Tibial nerve (tissue), 4 donors: Measurements from ENCODE around the gene BTBD6.

Experiments
- EP300 ChIP-seq, 2 donors: sonication (generic); formaldehyde crosslinking; IDR thresholded peaks; one replicate each; pipeline ENCODE4 v1.6.1; 2017; ENCODE audit warnings: antibody characterized with exemption in 2 of 2, mild to moderate bottlenecking in 1 of 2
- POLR2A ChIP-seq, 2 donors: fragments of 450-650 bp; IDR thresholded peaks; one replicate each; pipeline ENCODE4 v1.6.1; 2017; ENCODE audit warnings: antibody characterized with exemption in 2 of 2, mild to moderate bottlenecking in 2 of 2, moderate library complexity in 2 of 2
- TF ChIP-seq, protein P1 (sequence below), 5 experiments: fragments of 200-600 bp in 3 of 5; fragments of 450-650 bp in 2 of 5; sonication (generic) in 3 of 5; IDR thresholded peaks; one replicate each; pipeline ENCODE4 v1.5.1; 2016 to 2019; ENCODE audit warnings: antibody characterized with exemption in 5 of 5, mild to moderate bottlenecking in 3 of 5, moderate library complexity in 2 of 5

- TF ChIP-seq, protein P1, sequence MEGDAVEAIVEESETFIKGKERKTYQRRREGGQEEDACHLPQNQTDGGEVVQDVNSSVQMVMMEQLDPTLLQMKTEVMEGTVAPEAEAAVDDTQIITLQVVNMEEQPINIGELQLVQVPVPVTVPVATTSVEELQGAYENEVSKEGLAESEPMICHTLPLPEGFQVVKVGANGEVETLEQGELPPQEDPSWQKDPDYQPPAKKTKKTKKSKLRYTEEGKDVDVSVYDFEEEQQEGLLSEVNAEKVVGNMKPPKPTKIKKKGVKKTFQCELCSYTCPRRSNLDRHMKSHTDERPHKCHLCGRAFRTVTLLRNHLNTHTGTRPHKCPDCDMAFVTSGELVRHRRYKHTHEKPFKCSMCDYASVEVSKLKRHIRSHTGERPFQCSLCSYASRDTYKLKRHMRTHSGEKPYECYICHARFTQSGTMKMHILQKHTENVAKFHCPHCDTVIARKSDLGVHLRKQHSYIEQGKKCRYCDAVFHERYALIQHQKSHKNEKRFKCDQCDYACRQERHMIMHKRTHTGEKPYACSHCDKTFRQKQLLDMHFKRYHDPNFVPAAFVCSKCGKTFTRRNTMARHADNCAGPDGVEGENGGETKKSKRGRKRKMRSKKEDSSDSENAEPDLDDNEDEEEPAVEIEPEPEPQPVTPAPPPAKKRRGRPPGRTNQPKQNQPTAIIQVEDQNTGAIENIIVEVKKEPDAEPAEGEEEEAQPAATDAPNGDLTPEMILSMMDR (IDR thresholded peaks at IDR 0.05): no peak
- TF ChIP-seq POLR2A (IDR thresholded peaks at IDR 0.05) (no peak), EP300 (IDR thresholded peaks at IDR 0.05) (no peak)
Measured at GRCh38 chr14:105255021-105255507, 6.7 kb downstream of the BTBD6 start.
